HUES48 (cell line): ENCODE data around the gene AGAP1.
A peak's percentile ranks its signal among the peaks of the same experiment; 100 is the strongest.

ENCODE experiments used
- H3K27ac ChIP-seq: one replicate; pipeline ENCODE4 v1.7.0; 2013; ENCODE audit warnings: low read depth, low read length, inconsistent platforms
- H3K27me3 ChIP-seq: 2 replicates; pipeline ENCODE4 v1.6.1; 2013; ENCODE audit warnings: mild to moderate bottlenecking, low read length; ENCODE audit not compliant: control insufficient read depth, insufficient read depth
- H3K36me3 ChIP-seq: 2 replicates; pipeline ENCODE4 v1.6.1; 2013; ENCODE audit warnings: low read length; ENCODE audit not compliant: control insufficient read depth, insufficient read depth
- H3K4me1 ChIP-seq: 2 replicates; pipeline ENCODE4 v1.6.1; 2013; ENCODE audit warnings: mild to moderate bottlenecking, low read length; ENCODE audit not compliant: control insufficient read depth, insufficient read depth
- H3K4me3 ChIP-seq: 2 replicates; pipeline ENCODE4 v1.5.1; 2013; ENCODE audit warnings: mild to moderate bottlenecking, low read depth, low read length
- H3K9ac ChIP-seq: 2 replicates; pipeline ENCODE4 v1.6.1; 2013; ENCODE audit warnings: mild to moderate bottlenecking, low read depth, low read length, moderate library complexity
- H3K9me3 ChIP-seq: 2 replicates; pipeline ENCODE4 v1.6.1; 2013; ENCODE audit warnings: low read length; ENCODE audit not compliant: control insufficient read depth, insufficient read depth

AGAP1 gene

DNA sequence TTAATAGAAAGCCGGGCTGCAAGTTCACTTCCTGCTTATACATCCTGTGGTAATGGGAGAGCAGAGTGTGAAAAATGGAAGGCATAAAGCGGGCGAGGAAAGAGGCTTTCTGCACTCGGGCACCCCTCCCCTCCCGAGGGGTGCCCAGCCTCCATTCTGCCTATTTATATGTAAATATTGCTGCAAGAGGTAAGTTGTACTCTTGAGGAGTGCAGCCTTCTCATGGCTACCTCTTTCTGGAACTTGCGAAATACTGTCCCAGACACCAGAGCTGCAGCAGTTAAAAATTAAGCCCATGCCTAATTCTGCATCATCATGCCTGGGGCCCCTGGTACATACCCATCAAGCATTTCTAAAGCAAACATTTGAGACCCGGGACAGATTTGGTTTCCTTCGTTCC lies 518.3 kb downstream of the AGAP1 start:
- no peaks in the 10 kb centered on the region for H3K9me3 ChIP-seq
- no peak overlapping the region for H3K4me3 ChIP-seq
- no peak overlapping the region for H3K9ac ChIP-seq
- H3K36me3 ChIP-seq = no peaks in the 10 kb centered on the region
- H3K27ac ChIP-seq = no peak overlapping the region
- peaks cover 54% of the 10 kb centered on the region for H3K4me1 ChIP-seq
- H3K27me3 ChIP-seq = 0 out of 2 replicates have a peak, but pooled peaks cover 6% of the 10 kb centered on the region

DNA sequence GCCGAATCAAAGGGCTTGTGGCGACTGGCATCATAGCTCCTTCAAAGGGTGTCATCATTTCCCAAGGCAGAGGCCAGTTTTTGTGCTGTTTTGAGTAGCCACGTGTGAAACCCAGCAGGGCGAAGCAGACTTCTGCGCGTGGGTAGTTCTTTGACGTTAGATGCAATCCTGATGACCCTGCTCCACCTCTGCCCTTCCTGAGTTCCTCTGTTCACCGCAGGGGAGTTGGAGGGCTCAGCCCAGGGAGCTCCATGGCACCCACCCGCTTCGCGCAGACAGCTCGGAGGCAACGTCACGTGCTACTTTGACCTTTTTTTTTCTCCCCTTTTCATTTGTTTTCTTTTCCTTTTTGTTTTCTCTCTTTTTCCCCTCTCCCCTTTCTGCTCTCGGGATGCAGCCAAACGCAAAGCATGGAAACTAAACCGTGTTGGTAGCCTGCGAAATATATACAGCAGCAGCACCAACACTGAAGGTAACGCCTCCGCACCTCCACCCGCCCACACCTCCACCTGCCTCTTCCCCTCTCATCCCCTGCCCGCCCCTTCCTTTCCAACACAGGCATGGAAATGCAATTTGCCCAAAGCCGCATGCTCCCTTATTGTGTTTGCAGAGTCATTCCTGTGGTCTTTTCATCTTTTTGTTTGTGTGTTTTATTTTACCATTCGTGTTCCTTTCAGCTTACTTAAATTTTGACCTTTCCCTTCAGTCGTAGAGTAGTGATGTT lies 520.7 kb downstream of the AGAP1 start:
- peaks cover 54% of the 10 kb centered on the region for H3K4me1 ChIP-seq

GRCh38 chr2:236015171-236015570 lies 521.3 kb downstream of the AGAP1 start:
- 0 out of 2 replicates have a peak overlapping the region, but pooled peaks have one; percentile 31 for H3K4me3 ChIP-seq
- H3K9me3 ChIP-seq = no peaks in the 10 kb centered on the region
- H3K27me3 ChIP-seq = 0 out of 2 replicates have a peak, but pooled peaks cover 6% of the 10 kb centered on the region
- peak overlapping the region; percentile 68 for H3K27ac ChIP-seq
- peaks cover 2% of the 10 kb centered on the region; the same call in 1 of the 2 replicates for H3K36me3 ChIP-seq
- H3K9ac ChIP-seq = no peak overlapping the region
- peaks cover 54% of the 10 kb centered on the region for H3K4me1 ChIP-seq

More for the DNA sequence above, 520.7 kb downstream of the AGAP1 start:
- Histone ChIP-seq H3K36me3 (peaks cover 2% of the 10 kb centered on the region; the same call in 1 of the 2 replicates), H3K9me3 (no peaks in the 10 kb centered on the region), H3K4me3 (0 out of 2 replicates have a peak overlapping the region, but pooled peaks have one; percentile 31), H3K27ac (peak overlapping the region; percentile 68), H3K27me3 (0 out of 2 replicates have a peak, but pooled peaks cover 6% of the 10 kb centered on the region), H3K9ac (no peak overlapping the region)

- no peak overlapping the region for H3K9ac ChIP-seq
- H3K36me3 ChIP-seq = peaks cover 2% of the 10 kb centered on the region; the same call in 1 of the 2 replicates
- H3K9me3 ChIP-seq = no peaks in the 10 kb centered on the region
- peaks cover 48% of the 10 kb centered on the region for H3K4me1 ChIP-seq
- 0 out of 2 replicates have a peak, but pooled peaks cover 6% of the 10 kb centered on the region for H3K27me3 ChIP-seq
- no peak overlapping the region for H3K4me3 ChIP-seq
- H3K27ac ChIP-seq = no peak overlapping the region
These were observed 522.7 kb downstream of the AGAP1 start for GRCh38 chr2:236016496-236016895.

DNA sequence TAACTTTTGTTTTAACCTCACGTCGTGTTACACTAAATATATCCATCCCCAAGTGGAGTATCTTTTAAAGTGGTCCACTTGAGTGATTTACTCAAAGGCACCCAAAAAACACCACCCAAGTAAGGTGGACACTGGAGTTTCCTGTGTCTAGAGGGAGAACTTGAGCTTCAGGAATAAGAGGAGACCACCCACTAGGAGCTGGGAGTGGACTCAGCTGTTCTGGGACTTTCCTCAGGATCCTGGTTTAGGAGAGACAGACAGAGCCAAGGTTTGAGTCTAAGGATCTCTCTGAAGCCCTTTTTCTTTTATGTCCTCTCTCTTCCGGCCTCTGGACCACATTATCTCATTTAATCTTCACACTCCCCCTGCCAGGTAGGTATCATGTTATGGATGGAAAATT lies 523.6 kb downstream of the AGAP1 start:
- peaks cover 2% of the 10 kb centered on the region; the same call in 1 of the 2 replicates for H3K36me3 ChIP-seq
- H3K27ac ChIP-seq = no peak overlapping the region
- no peak overlapping the region for H3K4me3 ChIP-seq
- H3K9ac ChIP-seq = no peak overlapping the region
- H3K27me3 ChIP-seq = 0 out of 2 replicates have a peak, but pooled peaks cover 6% of the 10 kb centered on the region
- no peaks in the 10 kb centered on the region for H3K9me3 ChIP-seq
- H3K4me1 ChIP-seq = peaks cover 40% of the 10 kb centered on the region

DNA sequence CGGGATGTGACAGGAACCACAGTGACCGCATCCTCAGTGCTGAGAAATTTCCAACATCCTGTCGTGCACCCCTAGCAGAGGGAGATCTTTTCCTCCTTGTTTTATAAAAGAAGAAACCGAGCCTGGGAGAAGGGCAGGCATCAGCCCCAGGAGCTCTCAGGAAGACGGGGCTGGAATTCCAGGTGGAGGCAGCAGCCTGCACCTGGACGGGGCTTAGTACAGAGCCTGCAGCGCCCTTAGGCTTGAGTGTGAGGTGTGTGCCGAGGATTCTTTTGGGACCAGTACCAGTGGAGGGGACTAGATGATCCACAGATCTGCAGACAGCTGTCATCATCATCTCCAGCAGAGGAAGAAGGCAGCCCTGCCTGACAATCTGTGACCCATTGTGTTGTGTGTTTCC lies 525.6 kb downstream of the AGAP1 start:
- H3K4me1 ChIP-seq = peaks cover 24% of the 10 kb centered on the region
- H3K27ac ChIP-seq = no peak overlapping the region
- no peak overlapping the region for H3K4me3 ChIP-seq
- H3K9me3 ChIP-seq = no peaks in the 10 kb centered on the region
- H3K9ac ChIP-seq = no peak overlapping the region
- H3K36me3 ChIP-seq = peaks cover 2% of the 10 kb centered on the region; the same call in 1 of the 2 replicates
- H3K27me3 ChIP-seq = no peaks in the 10 kb centered on the region

DNA sequence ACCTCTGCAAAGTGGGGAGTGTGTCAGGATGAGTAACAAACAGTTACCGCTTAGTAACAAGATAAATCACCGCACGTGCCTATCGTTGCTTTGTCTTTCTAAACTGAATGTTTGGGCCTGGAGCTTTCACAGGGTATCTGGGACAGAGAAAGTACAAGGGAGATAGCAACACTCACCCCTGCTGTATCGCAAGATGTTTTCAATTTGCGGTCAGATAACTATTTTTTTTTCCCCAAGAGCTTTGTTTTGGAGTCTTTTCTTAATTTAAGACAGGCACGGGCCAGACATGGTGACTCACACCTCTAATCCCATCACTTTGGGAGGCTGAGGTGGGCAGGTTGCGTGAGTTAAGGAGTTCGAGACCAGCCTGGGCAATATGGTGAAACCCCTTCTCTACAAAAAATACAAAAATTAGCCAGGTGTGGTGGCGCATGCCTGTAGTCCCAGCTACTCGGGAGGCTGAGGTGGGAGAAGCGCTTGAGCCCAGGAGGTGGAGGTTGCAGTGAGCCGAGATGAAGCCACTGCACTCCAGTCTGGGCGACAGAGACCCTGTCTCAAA lies 527.7 kb downstream of the AGAP1 start:
- Histone ChIP-seq H3K9ac (no peak overlapping the region), H3K4me1 (peaks cover 2% of the 10 kb centered on the region), H3K27ac (no peak overlapping the region), H3K9me3 (no peaks in the 10 kb centered on the region), H3K36me3 (peaks cover 2% of the 10 kb centered on the region; the same call in 1 of the 2 replicates), H3K27me3 (no peaks in the 10 kb centered on the region), H3K4me3 (no peak overlapping the region)

DNA sequence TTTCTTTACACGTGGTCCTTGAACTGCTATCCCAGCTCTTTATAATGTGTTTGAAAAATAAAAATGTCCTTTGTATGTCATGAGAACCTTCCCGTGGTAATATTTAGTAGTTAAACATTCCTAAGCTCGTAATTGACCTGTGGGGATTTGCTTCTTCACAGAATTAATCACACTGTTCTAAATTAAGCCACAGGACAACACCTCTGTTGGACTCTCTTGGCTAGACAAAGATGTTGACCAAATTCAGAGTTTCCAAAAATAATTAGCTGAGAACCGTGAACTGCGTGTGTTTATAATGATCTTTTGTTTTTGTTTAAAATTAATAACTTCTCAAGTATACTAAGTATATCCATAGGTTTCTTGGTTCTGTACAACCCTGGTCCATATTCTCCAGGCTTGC lies 528.3 kb downstream of the AGAP1 start:
- H3K9me3 ChIP-seq = no peaks in the 10 kb centered on the region

GRCh38 chr2:236025892-236026291 lies 532.0 kb downstream of the AGAP1 start:
- Histone ChIP-seq H3K27me3 (no peaks in the 10 kb centered on the region), H3K9me3 (no peaks in the 10 kb centered on the region), H3K9ac (no peak overlapping the region), H3K4me3 (no peak overlapping the region), H3K27ac (no peak overlapping the region), H3K36me3 (no peaks in the 10 kb centered on the region), H3K4me1 (no peaks in the 10 kb centered on the region)

More for the DNA sequence above, 528.3 kb downstream of the AGAP1 start:
- H3K36me3 ChIP-seq = peaks cover 2% of the 10 kb centered on the region; the same call in 1 of the 2 replicates
- H3K4me1 ChIP-seq = no peaks in the 10 kb centered on the region
- H3K9ac ChIP-seq = no peak overlapping the region
- H3K4me3 ChIP-seq = no peak overlapping the region
- H3K27ac ChIP-seq = no peak overlapping the region
- H3K27me3 ChIP-seq = no peaks in the 10 kb centered on the region

DNA sequence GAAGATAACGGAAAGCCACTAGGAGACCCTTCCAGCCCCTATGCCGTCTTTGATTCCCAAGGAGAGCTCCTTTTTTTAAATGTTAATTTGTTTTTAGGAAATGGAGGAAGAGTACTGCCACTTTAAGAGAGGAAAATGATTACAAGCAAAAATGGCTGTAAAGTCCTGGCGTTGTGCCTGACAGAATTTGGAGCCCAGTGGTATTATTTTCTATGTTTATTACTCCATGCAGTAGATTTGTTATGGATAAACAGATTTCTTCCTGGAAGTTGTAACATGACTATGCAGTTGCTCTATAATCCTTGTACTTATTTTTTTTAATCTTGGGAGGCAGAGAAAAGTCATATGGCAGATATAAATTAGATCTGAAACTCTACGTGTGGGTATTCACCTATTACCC lies 533.0 kb downstream of the AGAP1 start:
- Histone ChIP-seq H3K9me3 (no peaks in the 10 kb centered on the region), H3K27me3 (no peaks in the 10 kb centered on the region), H3K4me1 (no peaks in the 10 kb centered on the region), H3K36me3 (no peaks in the 10 kb centered on the region), H3K4me3 (no peak overlapping the region), H3K27ac (no peak overlapping the region), H3K9ac (no peak overlapping the region)

DNA sequence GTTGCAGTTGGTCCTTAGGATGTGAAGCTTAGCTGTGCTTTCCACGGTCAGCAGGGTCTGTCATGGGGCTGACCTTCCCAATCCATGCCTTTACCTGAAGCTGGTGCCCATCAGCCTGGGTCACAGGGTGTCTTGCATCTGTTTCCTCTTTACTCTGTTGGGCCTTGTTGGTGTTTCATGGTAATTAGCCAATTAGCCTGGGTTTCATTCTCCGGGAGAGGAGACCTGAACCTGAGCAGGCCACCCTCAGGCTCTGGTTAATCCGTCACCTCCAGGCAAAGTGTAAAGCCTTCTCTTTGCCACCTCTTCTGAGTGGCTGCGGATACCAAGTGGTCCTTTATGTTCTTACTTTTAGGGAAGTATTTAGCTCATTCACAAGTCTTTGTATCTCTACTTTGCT lies 534.2 kb downstream of the AGAP1 start:
- Histone ChIP-seq H3K4me1 (no peaks in the 10 kb centered on the region), H3K4me3 (no peak overlapping the region), H3K27me3 (no peaks in the 10 kb centered on the region), H3K36me3 (no peaks in the 10 kb centered on the region), H3K27ac (no peak overlapping the region), H3K9me3 (no peaks in the 10 kb centered on the region), H3K9ac (no peak overlapping the region)
